Ascending aorta (tissue), 2 donors: ENCODE results near the gene BAZ1B. TPM values are rescaled to one million over a fixed set of nuclear protein-coding genes. Genes with fewer than 3 reads are reported as not detected.

Experiments used
- DNase-seq, 2 donors: peaks; one replicate each; pipeline ENCODE4 v3.0.0-alpha.2; 2019; ENCODE audit warnings: low spot score in 2 of 2
- H3K27ac ChIP-seq, 2 donors: fragments of 200-600 bp; sonication (generic); one replicate each; pipeline ENCODE4 v1.5.1; 2016 to 2017; ENCODE audit warnings: mild to moderate bottlenecking in 1 of 2
- H3K27me3 ChIP-seq: fragments of 200-600 bp; sonication (generic); one replicate; pipeline ENCODE4 v1.5.1; 2017
- H3K36me3 ChIP-seq, 2 donors: fragments of 200-600 bp; sonication (generic); one replicate each; pipeline ENCODE4 v1.5.1; 2016
- H3K4me1 ChIP-seq, 2 donors: fragments of 200-600 bp; sonication (generic); one replicate each; pipeline ENCODE4 v1.5.1; 2016 to 2017; ENCODE audit warnings: mild to moderate bottlenecking in 1 of 2
- H3K4me3 ChIP-seq, 2 donors: fragments of 200-600 bp; sonication (generic); one replicate each; pipeline ENCODE4 v1.5.1; 2016 to 2017; ENCODE audit warnings: mild to moderate bottlenecking in 1 of 2
- H3K9me3 ChIP-seq, 2 donors: fragments of 200-600 bp; sonication (generic); one replicate each; pipeline ENCODE4 v1.5.1; 2016
- CTCF ChIP-seq, 3 experiments: fragments of 200-600 bp in 2 of 3; fragments of 450-650 bp in 1 of 3; sonication (generic) in 2 of 3; IDR thresholded peaks; one replicate each; pipeline ENCODE4 v1.5.1; 2016 to 2019; ENCODE audit warnings: antibody characterized with exemption in 3 of 3, mild to moderate bottlenecking in 1 of 3, moderate library complexity in 1 of 3
- intact Hi-C: fragments of 100-400 bp; cut with DNase I; formaldehyde crosslinking; loops from one replicate; pipeline ENCODE4 v1.15.1; 2023
- total RNA-seq: library from RNA; depleted of rRNA; stranded (reverse); fragments of >200 nt; gene quantifications from one replicate; pipeline ENCODE4 v1.1.0, GENCODE V29; 2016

The BAZ1B gene
- total RNA-seq, 1 donor from 2014 or later: 28.1 TPM

GRCh38 chr7:73438547-73439409 lies 83.3 kb downstream of the BAZ1B start:
- DNase-seq: no peak
- H3K4me1 ChIP-seq: peaks cover 0 to 3% of the 10 kb centered on the region in 2 donors
- intact Hi-C loops: no loop called here
- peaks cover 35 to 52% of the 10 kb centered on the region in 2 donors for H3K36me3 ChIP-seq
- TF ChIP-seq CTCF (IDR thresholded peaks at IDR 0.05): no peak
- no peak overlapping the region for H3K27ac ChIP-seq
- no peaks in the 10 kb centered on the region for H3K9me3 ChIP-seq
- H3K27me3 ChIP-seq: no peaks in the 10 kb centered on the region
- H3K4me3 ChIP-seq: no peak overlapping the region

- Histone ChIP-seq H3K27ac (no peak overlapping the region), H3K4me1 (peaks cover 0 to 3% of the 10 kb centered on the region in 2 donors), H3K36me3 (peaks cover 26 to 43% of the 10 kb centered on the region in 2 donors), H3K9me3 (no peaks in the 10 kb centered on the region), H3K27me3 (no peaks in the 10 kb centered on the region), H3K4me3 (no peak overlapping the region)
- intact Hi-C loops: no loop called here
- DNase-seq: no peak
- TF ChIP-seq CTCF (IDR thresholded peaks at IDR 0.05): no peak
These were observed 84.3 kb downstream of the BAZ1B start for GRCh38 chr7:73437621-73438416.

- Histone ChIP-seq H3K4me3 (no peak overlapping the region), H3K9me3 (no peaks in the 10 kb centered on the region), H3K27me3 (no peaks in the 10 kb centered on the region), H3K27ac (no peak overlapping the region), H3K36me3 (peaks cover 18 to 36% of the 10 kb centered on the region in 2 donors), H3K4me1 (peaks cover 0 to 3% of the 10 kb centered on the region in 2 donors)
- intact Hi-C loops: no loop called here
- no peak for DNase-seq
- no peak for TF ChIP-seq CTCF (IDR thresholded peaks at IDR 0.05)
These were observed 85.0 kb downstream of the BAZ1B start for GRCh38 chr7:73437091-73437490.

- intact Hi-C loops: no loop called here
These were observed 85.8 kb downstream of the BAZ1B start for GRCh38 chr7:73436031-73436929.

More at GRCh38 chr7:73436031-73436929, 85.8 kb downstream of the BAZ1B start:
- Histone ChIP-seq H3K4me1 (peaks cover 0 to 3% of the 10 kb centered on the region in 2 donors), H3K36me3 (peaks cover 12 to 27% of the 10 kb centered on the region in 2 donors), H3K27ac (no peak overlapping the region), H3K27me3 (no peaks in the 10 kb centered on the region), H3K4me3 (no peak overlapping the region), H3K9me3 (no peaks in the 10 kb centered on the region)
- no peak for TF ChIP-seq CTCF (IDR thresholded peaks at IDR 0.05)
- DNase-seq: no peak
